Iris pigment epithelial cell (primary cell): ENCODE measurements around the gene TMEM134.
A peak's percentile ranks its signal among the peaks of the same experiment; 100 is the strongest.

Experiments used
- DNase-seq: peaks from one replicate; pipeline ENCODE4 v3.0.0-alpha.2; 2011; ENCODE audit warnings: low read depth

TMEM134 gene

DNA sequence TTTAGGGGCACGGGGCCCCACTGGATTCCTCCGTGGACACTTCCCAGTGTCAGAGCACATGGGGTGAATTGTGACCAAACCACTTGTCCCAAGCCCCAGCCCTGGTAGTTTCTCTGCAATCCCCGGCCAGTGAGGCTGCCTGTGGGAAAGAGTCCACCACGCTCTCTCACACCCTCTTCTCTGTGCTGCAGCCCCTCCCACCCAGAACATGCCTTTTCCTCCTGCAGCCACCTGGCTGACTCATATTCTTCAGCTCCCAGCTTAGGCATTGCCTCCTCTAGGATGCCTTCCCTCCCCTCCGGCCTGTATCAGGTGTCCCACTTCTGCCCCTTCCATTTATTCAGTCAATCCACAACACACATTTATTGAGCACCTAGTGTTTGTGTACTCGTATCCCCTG lies 46.2 kb downstream of the TMEM134 start:
- DNase-seq, result no peak

DNA sequence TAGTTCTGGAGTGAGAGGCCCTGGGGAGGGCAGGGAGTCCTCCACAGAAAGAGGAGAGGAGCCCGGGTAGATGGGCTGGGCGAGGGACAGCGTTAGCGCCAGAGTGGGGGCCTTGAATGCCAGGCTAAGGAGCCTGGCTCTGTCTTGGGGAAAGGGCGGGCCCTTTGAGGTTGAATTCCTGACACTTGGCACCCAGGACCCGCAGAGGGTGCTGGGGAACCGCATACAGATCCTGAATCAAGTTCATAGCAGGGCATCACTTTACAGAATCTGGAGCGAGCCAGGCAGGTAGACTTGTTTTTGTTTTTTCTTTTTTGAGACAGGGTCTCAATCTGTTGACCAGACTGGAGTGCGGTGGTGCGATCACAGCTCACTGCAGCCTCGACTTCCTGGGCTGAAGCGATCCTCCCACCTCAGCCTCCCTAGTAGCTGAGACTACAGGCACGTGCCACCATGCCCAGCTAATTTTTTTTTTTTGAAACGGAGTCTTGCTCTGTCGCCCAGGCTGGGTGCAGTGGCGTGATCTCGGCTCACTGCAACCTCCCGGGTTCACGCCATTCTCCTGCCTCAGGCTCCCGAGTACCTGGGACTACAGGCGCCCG lies 47.5 kb downstream of the TMEM134 start:
- no peak for DNase-seq

GRCh38 chr11:67420646-67421429 lies 48.2 kb downstream of the TMEM134 start:
- DNase-seq, result peak; percentile 89

DNA sequence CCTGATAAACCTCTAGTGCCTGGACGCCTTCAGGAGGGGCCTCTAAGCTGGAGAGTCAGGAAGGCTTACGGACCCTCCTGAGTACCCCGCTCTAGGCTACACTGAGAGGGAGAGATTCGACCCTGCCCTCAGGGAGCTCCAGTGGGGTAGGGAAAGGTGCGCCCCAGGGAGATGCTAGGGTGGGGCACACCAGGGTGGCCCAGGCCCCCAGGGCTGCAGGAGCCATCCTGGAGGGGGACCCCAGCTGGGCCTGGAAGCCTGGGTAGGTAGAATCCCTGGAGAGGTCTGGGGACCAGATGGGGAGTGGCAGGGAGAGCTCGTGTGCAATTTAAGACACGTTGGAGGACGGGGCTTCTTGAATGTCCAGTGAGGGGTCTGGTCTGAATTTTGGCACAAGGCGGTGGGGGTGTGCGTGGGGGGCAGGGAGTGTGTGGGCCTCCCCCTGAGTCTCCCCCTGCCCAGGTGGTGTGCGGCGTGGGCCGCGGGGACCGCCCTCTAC lies 48.9 kb downstream of the TMEM134 start:
- DNase-seq, result no peak

GRCh38 chr11:67419325-67420049 lies 49.6 kb downstream of the TMEM134 start:
- no peak for DNase-seq

DNA sequence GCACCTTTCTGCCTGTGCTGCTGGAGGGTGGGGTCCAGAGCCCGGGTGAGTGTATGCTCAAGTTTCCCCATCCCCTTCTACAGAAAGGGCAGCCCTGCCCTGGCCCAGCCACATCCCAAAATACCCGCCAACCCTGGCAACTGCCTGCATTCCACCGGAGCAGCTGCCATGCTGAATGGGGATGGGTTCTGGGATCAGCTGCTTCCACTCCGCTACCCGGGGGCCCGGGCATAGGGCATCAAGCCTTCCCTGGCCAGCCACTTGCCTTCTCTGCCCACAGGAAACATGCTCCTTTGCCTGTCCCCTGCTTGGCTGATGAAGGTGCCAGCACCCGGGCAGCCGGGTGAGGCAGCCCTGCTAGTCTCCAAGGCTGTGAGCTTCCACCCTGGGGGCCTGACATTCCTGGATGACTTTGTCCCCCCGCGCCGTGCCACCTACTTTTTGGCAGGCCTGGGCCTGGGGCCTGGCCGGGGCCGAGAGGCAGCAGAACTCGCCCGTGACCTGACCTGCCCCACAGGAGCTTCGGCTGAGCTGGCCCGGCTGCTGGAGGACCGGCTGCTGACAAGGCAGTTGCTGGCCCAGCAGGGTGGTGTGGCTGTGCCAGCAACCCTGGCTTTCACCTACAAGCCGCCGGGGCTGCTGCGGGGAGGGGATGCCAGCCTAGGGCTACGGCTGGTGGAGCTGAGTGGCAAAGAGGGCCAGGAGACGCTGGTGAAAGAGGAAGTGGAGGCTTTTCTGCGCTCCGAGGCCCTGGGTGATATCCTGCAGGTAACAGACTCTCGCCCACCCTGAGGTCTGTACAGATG lies 50.4 kb downstream of the TMEM134 start:
- DNase-seq, result no peak

DNA sequence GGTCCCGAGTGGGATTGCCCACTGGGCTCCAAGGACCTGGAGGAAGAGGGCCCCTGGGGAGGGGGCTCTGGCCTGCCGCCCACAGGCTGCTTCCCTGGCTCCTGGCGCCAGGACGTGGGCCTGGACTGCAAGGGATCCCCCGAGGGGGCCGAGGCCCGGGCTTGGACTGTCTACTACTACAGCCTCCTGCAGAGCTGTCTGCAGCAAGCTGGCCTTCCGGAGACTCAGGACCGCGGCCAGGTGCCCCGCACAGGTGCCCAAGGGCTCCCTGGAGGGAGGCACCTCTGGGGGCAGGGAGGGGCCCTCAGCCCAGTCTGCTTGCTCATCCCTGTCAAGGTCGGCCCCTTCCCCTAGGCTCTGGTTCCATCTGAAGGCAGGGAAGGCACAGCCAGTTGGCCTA lies 51.6 kb downstream of the TMEM134 start:
- no peak for DNase-seq

DNA sequence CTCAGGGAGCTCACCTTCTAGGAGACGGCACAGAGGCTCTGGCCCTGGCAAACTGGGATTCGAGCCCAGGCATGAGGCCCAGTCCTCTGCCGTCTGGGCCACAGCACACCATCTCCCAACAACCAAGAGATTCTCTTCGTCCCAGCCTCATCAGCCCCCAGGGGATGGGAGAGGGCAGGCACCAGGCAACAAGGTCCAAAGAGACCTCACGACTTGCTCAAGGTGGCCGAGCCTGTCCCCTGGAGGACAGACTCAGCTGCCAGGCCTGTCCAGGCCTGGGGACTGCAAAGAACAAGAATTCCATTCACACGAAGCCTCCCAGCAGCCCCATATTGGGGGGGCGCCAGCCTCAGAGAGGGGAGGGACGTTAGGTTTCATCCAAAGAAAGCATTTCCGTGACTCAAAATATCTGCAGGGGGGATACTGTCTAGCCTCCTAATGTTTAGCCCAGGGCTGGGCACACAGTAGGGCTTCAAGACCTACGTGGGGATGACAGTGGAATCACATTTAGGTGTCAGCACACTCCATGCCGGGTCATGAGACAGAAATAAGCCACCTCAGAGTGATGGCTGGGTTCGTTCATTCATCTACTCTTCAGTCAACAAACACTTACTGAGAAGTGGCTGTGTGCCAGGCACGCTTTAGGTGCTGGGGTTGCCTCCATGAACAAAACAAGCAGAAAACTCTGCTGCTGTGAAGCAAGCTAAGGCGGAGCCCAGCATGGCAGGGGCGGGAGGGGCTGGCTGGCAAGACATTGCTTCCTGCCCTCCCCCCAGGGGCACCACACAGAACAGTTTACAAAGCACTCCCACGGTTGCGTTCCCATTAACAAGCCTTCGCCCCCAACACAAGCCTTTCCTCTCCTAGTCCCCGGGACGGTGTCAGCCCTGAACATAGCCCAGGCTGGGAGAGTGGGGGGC lies 52.4 kb downstream of the TMEM134 start:
- DNase-seq, result peak; percentile 29

DNA sequence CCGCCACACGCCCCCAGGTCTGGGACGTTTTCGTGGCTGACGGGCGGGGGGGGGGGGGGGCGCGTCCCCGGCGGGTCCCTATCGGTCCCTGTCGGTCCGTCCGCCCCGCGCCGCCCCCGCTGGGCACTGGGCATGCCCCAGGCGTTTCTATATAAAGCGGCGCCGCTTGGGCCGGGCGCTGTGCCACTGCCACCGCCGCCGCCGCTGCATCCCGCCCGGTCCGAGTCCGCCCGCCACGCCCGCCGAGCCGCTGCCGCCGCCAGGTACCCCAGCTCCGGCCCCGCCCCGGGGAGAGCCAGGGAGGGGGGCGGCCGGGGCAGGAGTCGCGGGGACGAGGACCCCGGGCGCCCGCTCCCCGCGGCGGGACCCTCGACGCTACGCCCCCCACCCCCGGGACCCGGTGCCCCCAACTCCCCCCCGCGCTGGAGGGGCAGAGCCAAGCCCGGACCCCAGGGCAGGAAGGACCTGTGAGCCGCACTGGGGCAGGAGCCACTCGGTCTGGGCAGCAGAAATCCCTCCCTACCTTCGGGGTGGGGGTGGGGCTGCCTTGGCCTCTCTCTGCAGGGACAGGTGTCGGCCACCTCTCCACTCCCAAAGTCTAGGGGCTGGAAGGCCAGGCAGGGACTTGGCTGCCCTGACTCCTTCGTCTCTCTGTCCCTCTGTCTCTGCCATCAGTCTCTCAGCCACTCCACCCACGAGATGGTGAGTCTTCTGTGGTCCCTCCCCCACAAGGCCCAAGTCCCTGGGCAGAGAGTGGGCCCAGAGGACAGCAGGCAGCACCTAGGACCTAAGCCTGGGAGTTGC lies 53.3 kb downstream of the TMEM134 start, which contains the start of gene CARNS1:
CARNS1 (plus strand) TSS at position 178 of the 804 bp plus-strand sequence; CDS start at position 700, 522 bp downstream.
- no peak for DNase-seq

GRCh38 chr11:67413266-67413849 lies 55.7 kb downstream of the TMEM134 start:
- no peak for DNase-seq

GRCh38 chr11:67412495-67413179 lies 56.4 kb downstream of the TMEM134 start:
- no peak for DNase-seq

DNA sequence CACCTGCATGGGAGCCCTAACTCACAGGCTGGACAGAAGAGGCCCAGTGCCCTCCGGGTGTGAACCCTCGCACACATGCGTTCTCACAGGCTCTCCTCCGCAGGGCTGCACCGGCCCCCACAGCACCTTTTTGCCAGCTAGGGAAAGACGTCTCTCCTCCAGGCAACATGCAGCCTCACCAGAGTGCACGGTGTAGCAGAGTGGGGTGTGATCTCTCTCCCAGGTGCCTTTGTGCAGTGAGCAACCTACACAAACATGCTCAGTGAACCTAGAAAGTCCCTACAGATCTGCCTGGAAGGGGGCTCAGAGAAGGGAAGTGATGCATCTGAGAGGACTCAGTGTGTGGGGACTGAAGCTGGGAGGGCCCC lies 57.3 kb downstream of the TMEM134 start:
- DNase-seq, result no peak
